AG04450 (cell line): ENCODE data around the gene HK3. TPM values are rescaled to one million over a fixed set of nuclear protein-coding genes. Genes with fewer than 3 reads are reported as not detected.

Experiments
- CTCF ChIA-PET: fragments of 300-600, 350-600 bp; formaldehyde crosslinking; extraction: SDS; loops from one replicate; lab custom pipeline; 2022; ENCODE audit warnings: antibody characterized with exemption, inconsistent platforms; lab: Charles Lee
- POLR2A ChIA-PET: fragments of 350-600 bp; formaldehyde crosslinking; extraction: SDS; loops from one replicate; lab custom pipeline; 2021; ENCODE audit warnings: antibody characterized with exemption, inconsistent platforms; lab: Yijun Ruan, JAX
- DNase-seq: peaks from one replicate; pipeline ENCODE4 v3.0.0-alpha.2; 2011; ENCODE audit warnings: low read depth, low spot score
- H3K27ac ChIP-seq: one replicate; pipeline ENCODE4 v1.5.1; 2012; ENCODE audit warnings: low read depth, low read length, control low read depth
- H3K27me3 ChIP-seq: one replicate; pipeline ENCODE4 v1.6.0; 2012; ENCODE audit warnings: low read length; ENCODE audit not compliant: control insufficient read depth, insufficient read depth
- H3K4me3 ChIP-seq: 2 replicates; pipeline ENCODE4 v1.5.1; 2011; ENCODE audit warnings: mild to moderate bottlenecking, low read depth, low read length, control low read depth
- H3K9me3 ChIP-seq: 2 replicates; pipeline ENCODE4 v1.5.1; 2012; ENCODE audit warnings: low read length; ENCODE audit not compliant: control insufficient read depth, insufficient read depth
- polyA plus RNA-seq: library from polyadenylated mRNA; depleted of rRNA; stranded (reverse); fragments of >200 nt; gene quantifications from 2 replicates; pipeline ENCODE4 v1.2.3, GENCODE V29; 2011
- TF ChIP-seq, protein P1 (sequence below): IDR thresholded peaks from 2 replicates; pipeline ENCODE4 v1.5.1; 2011; ENCODE audit warnings: low read depth, low read length, control low read depth, inconsistent platforms

The HK3 gene
- polyA plus RNA-seq, 1 experiment, result not detected

GRCh38 chr5:176916337-176916736 lies 17.2 kb upstream of the HK3 start:
- TF ChIP-seq, protein P1, sequence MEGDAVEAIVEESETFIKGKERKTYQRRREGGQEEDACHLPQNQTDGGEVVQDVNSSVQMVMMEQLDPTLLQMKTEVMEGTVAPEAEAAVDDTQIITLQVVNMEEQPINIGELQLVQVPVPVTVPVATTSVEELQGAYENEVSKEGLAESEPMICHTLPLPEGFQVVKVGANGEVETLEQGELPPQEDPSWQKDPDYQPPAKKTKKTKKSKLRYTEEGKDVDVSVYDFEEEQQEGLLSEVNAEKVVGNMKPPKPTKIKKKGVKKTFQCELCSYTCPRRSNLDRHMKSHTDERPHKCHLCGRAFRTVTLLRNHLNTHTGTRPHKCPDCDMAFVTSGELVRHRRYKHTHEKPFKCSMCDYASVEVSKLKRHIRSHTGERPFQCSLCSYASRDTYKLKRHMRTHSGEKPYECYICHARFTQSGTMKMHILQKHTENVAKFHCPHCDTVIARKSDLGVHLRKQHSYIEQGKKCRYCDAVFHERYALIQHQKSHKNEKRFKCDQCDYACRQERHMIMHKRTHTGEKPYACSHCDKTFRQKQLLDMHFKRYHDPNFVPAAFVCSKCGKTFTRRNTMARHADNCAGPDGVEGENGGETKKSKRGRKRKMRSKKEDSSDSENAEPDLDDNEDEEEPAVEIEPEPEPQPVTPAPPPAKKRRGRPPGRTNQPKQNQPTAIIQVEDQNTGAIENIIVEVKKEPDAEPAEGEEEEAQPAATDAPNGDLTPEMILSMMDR, result no peak
- CTCF ChIA-PET, result interaction anchor here (1.1 to 1.4 kb wide), 2 partner anchors 256 to 258 kb away, joined by 7 to 10 read pairs; no protein-coding TSS in a partner anchor
- H3K9me3 ChIP-seq, result no peaks in the 10 kb centered on the region
- H3K27ac ChIP-seq, result no peak overlapping the region
- H3K27me3 ChIP-seq, result no peaks in the 10 kb centered on the region
- no peak for DNase-seq
- H3K4me3 ChIP-seq, result no peak overlapping the region
- POLR2A ChIA-PET, result no interaction called here

GRCh38 chr5:176915906-176916305 lies 16.8 kb upstream of the HK3 start:
- no peaks in the 10 kb centered on the region for H3K9me3 ChIP-seq
- H3K4me3 ChIP-seq, result no peak overlapping the region
- no peaks in the 10 kb centered on the region for H3K27me3 ChIP-seq
- TF ChIP-seq, protein P1, result no peak
- no peak for DNase-seq
- POLR2A ChIA-PET, result no interaction called here
- H3K27ac ChIP-seq, result no peak overlapping the region
- CTCF ChIA-PET, result interaction anchor here (1.1 to 1.4 kb wide), 2 partner anchors 255 to 258 kb away, joined by 7 to 10 read pairs; no protein-coding TSS in a partner anchor

DNA sequence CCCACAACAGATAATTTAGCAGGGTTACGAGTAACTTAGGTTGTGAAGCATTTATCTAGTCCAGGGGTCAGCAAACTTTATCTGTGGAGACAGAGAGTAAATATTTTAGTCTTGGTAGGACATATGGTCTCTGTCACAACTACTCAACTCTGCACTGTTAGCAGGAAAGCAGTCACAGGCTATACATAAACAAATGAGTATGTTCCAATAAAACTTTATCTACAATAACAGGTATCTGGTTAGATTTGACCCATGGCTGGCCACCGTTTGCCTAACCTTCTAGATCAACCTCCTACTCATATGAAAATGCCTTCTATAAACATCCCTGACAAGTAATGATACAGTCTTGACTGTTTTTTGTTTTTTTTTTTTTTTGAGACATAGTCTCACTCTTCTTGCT lies 13.0 kb upstream of the HK3 start:
- Histone ChIP-seq H3K4me3 (no peak overlapping the region), H3K27ac (no peak overlapping the region), H3K27me3 (no peaks in the 10 kb centered on the region), H3K9me3 (no peaks in the 10 kb centered on the region)
- peak; percentile 6 for DNase-seq
- CTCF ChIA-PET, result interaction anchor here (0.5 to 3.6 kb wide), 4 partner anchors 251 to 269 kb away, joined by 3 to 14 read pairs (median 3); no protein-coding TSS in a partner anchor
- POLR2A ChIA-PET, result interaction anchor here (0.7 kb wide), 4 partner anchors 11 to 346 kb away, joined by 3 to 4 read pairs (median 3); no protein-coding TSS in a partner anchor
- TF ChIP-seq, protein P1, result no peak

- Histone ChIP-seq H3K27me3 (no peaks in the 10 kb centered on the region), H3K9me3 (no peaks in the 10 kb centered on the region), H3K27ac (no peak overlapping the region), H3K4me3 (no peak overlapping the region)
- POLR2A ChIA-PET, result interaction anchor here (0.6 kb wide), 1 partner anchor 448 kb away, joined by 3 read pairs; no protein-coding TSS in a partner anchor
- TF ChIP-seq, protein P1, result no peak
- DNase-seq, result no peak
- CTCF ChIA-PET, result interaction anchor here (3.6 kb wide), 1 partner anchor 248 kb away, joined by 14 read pairs; no protein-coding TSS in a partner anchor
Observed at GRCh38 chr5:176908675-176909368, 9.7 kb upstream of the HK3 start.

- DNase-seq, result no peak
- CTCF ChIA-PET, result interaction anchor here (1.6 kb wide), 1 partner anchor 246 kb away, joined by 5 read pairs; no protein-coding TSS in a partner anchor
- Histone ChIP-seq H3K27me3 (no peaks in the 10 kb centered on the region), H3K4me3 (no peak overlapping the region), H3K27ac (no peak overlapping the region), H3K9me3 (no peaks in the 10 kb centered on the region)
- TF ChIP-seq, protein P1, result no peak
- POLR2A ChIA-PET, result no interaction called here
Observed at GRCh38 chr5:176906796-176907195, 7.7 kb upstream of the HK3 start.
